IPS DF 6.9 (cell line): ENCODE measurements around the gene DMXL1.

Source experiments
- DNase-seq: peaks from one replicate; pipeline ENCODE4 v3.0.0-alpha.2; 2013; ENCODE audit warnings: low read depth, low spot score
- H3K27ac ChIP-seq: one replicate; pipeline ENCODE4 v1.5.1; 2013; ENCODE audit warnings: low read length, control low read depth
- H3K27me3 ChIP-seq: 2 replicates; pipeline ENCODE4 v1.6.1; 2013; ENCODE audit warnings: mild to moderate bottlenecking, low read length; ENCODE audit not compliant: control insufficient read depth, insufficient read depth
- H3K36me3 ChIP-seq: 2 replicates; pipeline ENCODE4 v1.6.1; 2013; ENCODE audit warnings: low read length; ENCODE audit not compliant: control insufficient read depth, insufficient read depth
- H3K4me1 ChIP-seq: 2 replicates; pipeline ENCODE4 v1.6.1; 2013; ENCODE audit warnings: low read length; ENCODE audit not compliant: control insufficient read depth, insufficient read depth
- H3K4me3 ChIP-seq: 2 replicates; pipeline ENCODE4 v1.5.1; 2013; ENCODE audit warnings: mild to moderate bottlenecking, low read length
- H3K9me3 ChIP-seq: 2 replicates; pipeline ENCODE4 v1.6.1; 2013; ENCODE audit warnings: low read length, inconsistent platforms; ENCODE audit not compliant: control insufficient read depth, insufficient read depth
- WGBS: extraction: QIAGEN DNeasy Blood & Tissue Kit; methylation state at CpG from one replicate; pipeline ENCODE4 v1.1.7; 2013; ENCODE audit warnings: mixed read lengths, missing lambda C conversion rate; ENCODE audit not compliant: insufficient read length, insufficient coverage; 5-methylcytosine and 5-hydroxymethylcytosine counted together

DMXL1 gene

DNA sequence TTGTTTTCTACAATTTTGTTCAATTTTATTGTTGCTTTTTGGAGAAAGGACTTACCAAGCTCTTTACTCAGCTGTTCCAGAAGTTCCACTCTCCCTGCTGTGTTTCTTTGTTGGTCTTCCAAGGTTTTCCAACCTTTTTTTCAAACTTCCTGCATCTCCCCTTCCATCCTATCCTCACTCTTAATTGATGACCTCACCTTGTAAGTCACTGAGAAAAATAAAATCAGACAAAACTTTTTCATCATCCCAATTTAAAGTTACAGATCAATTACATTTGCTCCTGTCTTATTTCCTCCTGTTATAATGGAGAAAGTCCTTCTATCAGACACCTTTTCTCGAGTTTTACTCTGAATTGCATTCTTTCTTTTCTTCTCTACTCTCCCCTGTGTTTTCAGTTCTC, 121.1 kb downstream of the DMXL1 start:
- no peaks in the 10 kb centered on the region for H3K9me3 ChIP-seq
- no peaks in the 10 kb centered on the region for H3K36me3 ChIP-seq
- no peaks in the 10 kb centered on the region for H3K27me3 ChIP-seq
- no peak overlapping the region for H3K27ac ChIP-seq
- no CpG with 5 or more reads among the region's 1 CpG for WGBS
- no peaks in the 10 kb centered on the region for H3K4me1 ChIP-seq
- DNase-seq, result no peak
- no peak overlapping the region for H3K4me3 ChIP-seq

DNA sequence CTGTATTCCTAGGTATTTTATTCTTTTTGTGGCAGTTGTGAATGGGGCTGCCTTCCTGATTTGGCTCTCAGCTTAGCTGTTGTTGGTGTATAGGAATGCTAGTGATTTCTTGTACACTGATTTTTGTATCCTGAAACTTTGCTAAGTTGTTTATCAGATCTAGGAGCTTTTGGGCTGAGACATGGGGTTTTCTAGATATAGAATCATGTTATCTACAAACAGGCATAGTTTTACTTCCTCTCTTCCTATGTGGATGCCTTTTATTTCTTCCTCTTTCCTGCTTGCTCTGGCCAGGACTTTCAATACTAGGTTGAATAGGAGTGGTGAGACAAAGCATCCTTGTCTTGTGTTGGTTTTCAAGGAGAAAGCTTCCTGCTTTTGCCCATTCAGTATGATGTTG, 129.9 kb downstream of the DMXL1 start:
- no peak for DNase-seq
- Histone ChIP-seq H3K9me3 (no peaks in the 10 kb centered on the region), H3K4me1 (no peaks in the 10 kb centered on the region), H3K27ac (no peak overlapping the region), H3K36me3 (peaks cover 4% of the 10 kb centered on the region; the same call in 1 of the 2 replicates), H3K4me3 (no peak overlapping the region), H3K27me3 (no peaks in the 10 kb centered on the region)

DNA sequence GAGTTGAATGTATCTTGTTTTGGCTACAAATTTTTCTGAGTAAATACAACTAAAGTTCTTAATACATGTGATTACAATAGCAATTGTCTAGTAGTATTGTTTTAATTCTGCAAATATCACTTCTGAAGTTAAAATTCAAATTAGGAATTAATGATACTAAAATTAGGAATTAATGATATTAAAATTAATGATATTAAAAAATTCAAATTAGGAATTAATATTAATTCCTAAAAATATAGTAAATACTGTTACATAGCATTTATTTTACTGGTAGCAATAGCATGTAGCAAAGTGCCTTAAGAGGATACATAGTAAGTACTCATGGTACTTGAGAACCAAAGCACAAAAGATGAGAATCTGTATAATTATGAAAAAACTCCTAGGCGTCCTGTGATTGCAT, 136.2 kb downstream of the DMXL1 start:
- Histone ChIP-seq H3K27me3 (no peaks in the 10 kb centered on the region), H3K4me3 (no peak overlapping the region), H3K4me1 (no peaks in the 10 kb centered on the region), H3K27ac (no peak overlapping the region), H3K36me3 (no peaks in the 10 kb centered on the region), H3K9me3 (no peaks in the 10 kb centered on the region)
- DNase-seq, result no peak
- WGBS, result no CpG with 5 or more reads among the region's 1 CpG

DNA sequence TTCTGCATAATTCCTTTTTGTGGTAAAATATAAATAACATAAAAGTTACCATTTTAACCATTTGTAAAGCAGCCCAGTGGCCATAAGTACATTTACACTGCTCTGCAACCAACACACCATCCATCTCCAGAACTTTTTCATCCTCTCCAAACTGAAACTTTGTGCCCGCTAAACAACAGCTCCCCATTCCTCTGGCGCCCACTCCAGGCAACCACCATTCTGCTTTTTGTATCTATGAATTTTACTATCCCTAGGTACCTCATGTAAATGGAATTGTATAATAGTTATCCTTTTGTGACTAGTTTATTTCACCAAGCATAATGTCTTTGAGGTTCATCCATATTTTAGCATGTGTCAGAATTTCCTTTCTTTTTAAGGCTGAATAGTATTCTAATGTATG, 141.1 kb downstream of the DMXL1 start:
- Histone ChIP-seq H3K4me1 (no peaks in the 10 kb centered on the region), H3K27ac (no peak overlapping the region), H3K27me3 (no peaks in the 10 kb centered on the region), H3K4me3 (no peak overlapping the region), H3K36me3 (no peaks in the 10 kb centered on the region), H3K9me3 (no peaks in the 10 kb centered on the region)
- no CpG with 5 or more reads among the region's 2 CpGs for WGBS
- no peak for DNase-seq

DNA sequence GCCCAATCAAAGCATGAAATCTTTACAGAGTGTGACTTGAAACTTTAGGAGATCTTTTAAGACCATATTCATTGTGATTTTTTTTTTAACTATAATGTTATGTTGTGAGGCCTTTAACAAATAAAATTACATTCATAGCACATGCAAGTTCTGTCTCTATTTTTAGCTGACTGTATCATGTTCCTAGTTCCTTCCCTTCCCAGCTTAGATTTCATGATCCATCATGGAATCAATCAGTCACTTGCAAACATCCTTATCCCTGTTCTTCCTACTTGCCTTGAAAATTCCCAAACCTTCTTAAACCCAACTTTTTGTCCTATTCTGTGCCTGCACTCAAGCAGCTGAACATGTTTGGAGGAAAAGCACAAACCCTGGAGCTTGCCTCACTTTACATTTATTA, 141.8 kb downstream of the DMXL1 start:
- Histone ChIP-seq H3K9me3 (no peaks in the 10 kb centered on the region), H3K4me3 (no peak overlapping the region), H3K27ac (no peak overlapping the region), H3K4me1 (no peaks in the 10 kb centered on the region), H3K36me3 (no peaks in the 10 kb centered on the region), H3K27me3 (no peaks in the 10 kb centered on the region)
- no peak for DNase-seq

DNA sequence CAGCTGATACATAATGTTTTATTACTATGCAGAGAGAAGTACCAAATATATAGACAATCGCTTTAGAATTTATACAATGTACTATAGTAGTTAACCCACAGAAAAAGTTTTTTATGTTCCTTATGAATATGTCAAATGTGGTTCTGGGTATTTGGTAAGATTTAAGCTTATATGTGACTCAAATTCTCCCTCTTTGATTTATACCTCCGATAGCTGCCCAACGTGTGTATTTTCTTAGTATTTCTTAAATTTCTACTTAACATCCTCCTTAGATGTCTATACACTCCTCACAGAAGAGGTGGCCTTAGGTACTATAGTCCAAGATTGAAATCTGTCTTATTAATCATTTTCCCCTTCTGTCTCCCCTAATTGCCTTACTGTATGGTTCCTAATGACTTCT, 146.3 kb downstream of the DMXL1 start:
- no peak for DNase-seq
- no peaks in the 10 kb centered on the region for H3K4me1 ChIP-seq
- no CpG with 5 or more reads among the region's 3 CpGs for WGBS
- H3K27me3 ChIP-seq, result no peaks in the 10 kb centered on the region
- no peaks in the 10 kb centered on the region for H3K9me3 ChIP-seq
- H3K27ac ChIP-seq, result no peak overlapping the region
- H3K4me3 ChIP-seq, result no peak overlapping the region
- no peaks in the 10 kb centered on the region for H3K36me3 ChIP-seq

DNA sequence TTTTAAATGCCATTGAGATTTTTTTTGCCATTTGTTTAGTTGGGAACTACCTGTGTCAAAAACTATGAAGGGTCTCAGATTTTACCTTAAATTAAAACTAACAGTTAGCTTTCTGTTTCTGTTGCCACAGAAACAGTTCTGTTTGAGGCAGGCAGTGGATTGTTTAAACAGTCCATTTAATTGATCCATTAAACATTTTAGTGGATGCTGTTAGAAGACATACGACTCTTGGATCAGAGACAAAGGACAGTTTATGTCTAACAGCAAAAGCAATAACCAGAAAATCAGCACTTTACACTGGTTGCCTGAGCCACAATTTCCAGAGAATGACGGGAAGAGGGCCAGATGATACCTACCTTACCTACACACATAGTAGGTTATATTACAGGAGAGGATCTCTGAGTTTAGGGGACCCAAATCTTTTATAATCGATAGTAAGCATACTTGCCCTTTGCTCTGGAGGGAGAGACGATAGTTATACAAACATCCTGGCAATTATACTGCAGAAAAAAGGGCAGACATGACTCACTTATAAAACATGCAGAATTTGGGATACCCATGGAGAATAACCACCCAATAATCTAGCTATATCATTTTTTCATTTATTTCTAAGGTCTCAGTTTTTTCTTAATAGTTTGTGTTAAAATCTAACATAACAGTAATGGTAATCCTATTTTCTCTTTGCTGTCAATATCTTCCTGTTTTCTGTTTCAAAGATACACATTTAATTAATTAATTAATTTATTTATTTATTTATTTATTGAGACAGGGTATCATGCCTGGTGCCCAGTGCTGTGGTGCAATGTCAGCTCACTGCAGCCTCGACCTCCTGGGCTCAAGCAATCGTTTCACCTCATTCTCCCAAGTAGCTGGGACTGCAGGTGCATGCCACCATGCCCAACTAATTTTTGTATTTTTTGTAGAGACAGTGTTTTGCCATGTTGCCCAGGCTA, 148.2 kb downstream of the DMXL1 start:
- no peak for DNase-seq
- Histone ChIP-seq H3K27ac (no peak overlapping the region), H3K27me3 (no peaks in the 10 kb centered on the region), H3K36me3 (no peaks in the 10 kb centered on the region), H3K4me1 (no peaks in the 10 kb centered on the region), H3K9me3 (no peaks in the 10 kb centered on the region), H3K4me3 (no peak overlapping the region)
- no CpG with 5 or more reads among the region's 6 CpGs for WGBS

DNA sequence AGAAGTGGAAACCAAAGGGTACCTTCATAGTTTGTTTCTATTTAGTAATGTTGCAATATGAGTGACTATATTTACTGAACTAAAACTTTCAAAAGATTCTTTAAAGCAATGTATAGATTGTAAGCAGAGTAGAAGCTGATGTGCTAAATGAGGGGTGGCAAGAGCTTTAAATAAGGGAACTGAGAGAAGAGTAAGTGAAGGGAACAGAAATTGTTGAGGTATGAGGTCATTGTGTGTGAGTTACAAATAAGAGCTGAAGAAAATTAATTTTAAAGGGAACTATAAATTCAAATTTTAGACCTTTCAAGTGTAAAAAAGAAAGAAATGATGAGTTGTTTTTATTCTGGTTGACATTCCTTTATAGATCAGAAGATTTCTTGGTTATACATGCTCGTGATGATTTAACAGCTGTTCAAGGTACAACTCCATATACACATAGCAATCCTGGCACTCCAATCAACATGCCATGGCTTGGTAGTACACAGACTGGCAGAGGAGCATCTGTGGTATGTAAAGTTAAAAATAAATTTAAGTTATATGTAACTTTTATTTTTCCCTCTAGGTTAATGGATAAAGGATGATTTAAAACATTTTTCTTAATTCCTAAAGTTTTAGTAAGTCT, 149.8 kb downstream of the DMXL1 start:
- no CpG with 5 or more reads among the region's 1 CpG for WGBS
- Histone ChIP-seq H3K4me1 (no peaks in the 10 kb centered on the region), H3K4me3 (no peak overlapping the region), H3K27ac (no peak overlapping the region), H3K9me3 (no peaks in the 10 kb centered on the region), H3K36me3 (no peaks in the 10 kb centered on the region), H3K27me3 (no peaks in the 10 kb centered on the region)
- no peak for DNase-seq

DNA sequence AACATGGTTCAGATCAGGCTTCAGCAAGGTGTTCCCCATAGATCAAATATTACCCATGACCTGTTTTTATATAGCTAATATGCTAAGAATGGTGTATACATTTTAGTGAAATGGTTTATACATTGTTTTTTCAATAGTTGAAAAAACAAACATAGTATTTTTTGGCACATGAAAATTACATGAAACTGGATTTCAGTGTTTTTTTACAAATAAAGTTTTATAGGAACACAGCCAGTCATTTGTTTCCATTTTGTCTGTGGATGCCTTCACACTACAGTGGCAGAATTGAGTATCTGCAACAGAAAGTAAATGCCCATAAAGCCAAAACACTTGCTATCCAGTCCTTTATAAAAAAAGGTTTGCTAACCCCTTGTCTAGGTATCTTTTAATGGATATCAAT, 150.4 kb downstream of the DMXL1 start:
- Histone ChIP-seq H3K4me1 (no peaks in the 10 kb centered on the region), H3K27me3 (no peaks in the 10 kb centered on the region), H3K36me3 (no peaks in the 10 kb centered on the region), H3K4me3 (no peak overlapping the region), H3K9me3 (no peaks in the 10 kb centered on the region), H3K27ac (no peak overlapping the region)
- DNase-seq, result no peak

DNA sequence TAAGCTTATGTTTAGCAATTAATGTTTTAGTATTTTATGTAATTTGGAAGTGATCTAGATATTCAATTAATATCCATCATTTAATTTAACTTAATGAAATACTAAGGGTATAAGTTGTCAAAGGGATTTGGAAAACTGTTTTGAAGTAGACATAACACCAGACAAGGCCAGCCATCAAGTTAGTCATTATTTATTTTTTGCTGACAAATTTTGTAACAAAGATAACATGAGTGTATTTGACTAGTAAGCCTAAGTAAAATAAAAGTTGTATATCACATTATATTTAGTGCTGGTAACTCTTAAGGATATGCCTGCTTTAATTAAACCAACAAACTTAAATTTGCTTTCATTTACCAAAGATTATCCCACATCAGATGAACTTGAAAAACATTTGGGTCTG, 159.1 kb downstream of the DMXL1 start:
- DNase-seq, result no peak
- Histone ChIP-seq H3K36me3 (no peaks in the 10 kb centered on the region), H3K27ac (no peak overlapping the region), H3K27me3 (no peaks in the 10 kb centered on the region), H3K4me1 (no peaks in the 10 kb centered on the region), H3K4me3 (no peak overlapping the region), H3K9me3 (no peaks in the 10 kb centered on the region)
